HG03196 (cell line): Measurements from ENCODE around the gene VEGFA.

Experiments
- ATAC-seq: cut with Tn5 transposase; IDR thresholded peaks from one replicate; pipeline ENCODE4 v1.9.1; 2021; ENCODE audit not compliant: unreplicated experiment

VEGFA gene

DNA sequence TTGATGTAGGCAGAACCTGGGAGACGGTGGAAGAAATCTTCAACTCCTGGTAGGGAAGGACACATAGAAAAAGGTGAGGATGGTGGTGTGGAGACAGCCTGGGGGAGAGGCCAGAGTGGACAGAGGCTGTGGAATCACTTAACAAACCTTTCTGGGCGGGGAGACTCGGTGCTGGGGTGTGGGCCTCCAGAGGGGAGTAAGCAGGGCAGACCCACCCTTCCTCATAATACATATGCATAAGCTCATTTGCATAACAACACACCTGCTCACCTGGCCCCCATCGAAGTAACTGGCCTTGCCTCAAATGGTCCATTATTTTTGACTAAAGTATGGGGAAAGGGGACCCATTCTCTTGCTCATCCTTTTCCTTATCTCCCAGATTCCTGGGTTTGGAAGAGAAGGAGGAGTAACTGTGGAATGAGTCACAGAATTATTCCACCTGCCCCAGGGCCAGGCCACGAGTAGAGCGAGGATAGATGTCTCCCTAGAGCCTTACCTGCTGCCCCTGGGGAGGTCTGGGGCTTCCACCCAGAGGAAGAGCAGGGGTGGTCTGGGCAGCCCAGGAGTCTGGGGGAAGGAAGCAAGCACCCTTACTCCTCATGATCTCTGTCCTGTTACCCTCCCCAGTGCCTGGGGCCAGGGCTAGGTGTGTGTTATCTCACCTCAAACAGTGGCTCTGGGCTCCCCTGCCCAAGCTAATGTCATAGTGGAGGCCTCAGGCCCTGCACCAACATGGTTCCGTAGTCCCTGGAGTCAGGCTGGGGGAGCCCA is 10.7 kb upstream of the VEGFA start:
- ATAC-seq: no peak

- ATAC-seq: no peak
Measured at GRCh38 chr6:43759907-43760206, 10.2 kb upstream of the VEGFA start.

DNA sequence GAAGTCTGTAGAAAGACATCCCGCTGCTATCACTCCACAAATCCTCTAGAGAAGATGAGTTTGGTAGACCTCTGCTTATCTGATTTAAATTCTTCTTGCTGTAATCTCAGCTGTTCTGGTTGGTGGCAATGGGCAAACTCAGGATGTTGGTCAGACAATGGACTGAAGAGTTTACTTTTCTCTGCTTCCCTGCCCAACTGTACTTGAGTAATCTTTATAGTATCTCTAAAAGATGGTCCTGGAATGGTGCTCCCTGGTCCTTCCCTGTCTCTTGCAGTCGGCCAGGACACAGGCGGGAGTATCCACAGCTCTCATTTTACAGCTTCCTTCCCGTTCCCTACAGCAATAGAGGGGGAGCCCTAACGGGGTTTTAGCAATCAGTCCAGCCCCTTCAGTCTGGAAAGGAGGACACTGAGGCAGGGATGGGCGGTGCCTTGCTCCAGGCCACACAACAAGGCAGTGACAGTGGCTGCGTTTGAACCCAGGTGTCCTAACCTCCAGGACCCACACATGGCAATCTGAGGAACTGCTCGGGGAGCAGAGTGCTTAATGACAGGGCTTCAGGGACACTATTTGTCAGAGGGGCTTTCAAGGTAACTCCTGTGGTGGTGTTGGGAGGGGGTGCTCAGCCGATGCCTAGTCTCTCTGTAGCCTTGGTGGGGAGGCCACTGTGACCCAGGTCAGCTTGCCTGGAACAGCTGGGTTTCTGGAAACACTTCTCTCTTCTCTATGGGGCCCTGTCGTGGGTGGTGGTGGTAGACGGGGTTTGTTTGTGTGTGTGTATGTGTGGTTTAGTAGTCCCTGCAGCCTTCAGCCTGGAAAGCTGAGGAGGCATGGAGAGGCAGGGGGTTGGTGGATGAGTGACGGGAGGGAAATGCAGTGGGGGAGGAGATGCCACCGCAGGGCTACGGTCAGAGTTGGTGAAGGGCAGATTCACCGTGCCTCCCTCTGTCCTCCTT is 9.5 kb upstream of the VEGFA start:
- ATAC-seq: no peak

- ATAC-seq: no peak
Measured at GRCh38 chr6:43761666-43762409, 8.2 kb upstream of the VEGFA start.

- no peak for ATAC-seq
Measured at GRCh38 chr6:43762410-43762768, 7.6 kb upstream of the VEGFA start.

DNA sequence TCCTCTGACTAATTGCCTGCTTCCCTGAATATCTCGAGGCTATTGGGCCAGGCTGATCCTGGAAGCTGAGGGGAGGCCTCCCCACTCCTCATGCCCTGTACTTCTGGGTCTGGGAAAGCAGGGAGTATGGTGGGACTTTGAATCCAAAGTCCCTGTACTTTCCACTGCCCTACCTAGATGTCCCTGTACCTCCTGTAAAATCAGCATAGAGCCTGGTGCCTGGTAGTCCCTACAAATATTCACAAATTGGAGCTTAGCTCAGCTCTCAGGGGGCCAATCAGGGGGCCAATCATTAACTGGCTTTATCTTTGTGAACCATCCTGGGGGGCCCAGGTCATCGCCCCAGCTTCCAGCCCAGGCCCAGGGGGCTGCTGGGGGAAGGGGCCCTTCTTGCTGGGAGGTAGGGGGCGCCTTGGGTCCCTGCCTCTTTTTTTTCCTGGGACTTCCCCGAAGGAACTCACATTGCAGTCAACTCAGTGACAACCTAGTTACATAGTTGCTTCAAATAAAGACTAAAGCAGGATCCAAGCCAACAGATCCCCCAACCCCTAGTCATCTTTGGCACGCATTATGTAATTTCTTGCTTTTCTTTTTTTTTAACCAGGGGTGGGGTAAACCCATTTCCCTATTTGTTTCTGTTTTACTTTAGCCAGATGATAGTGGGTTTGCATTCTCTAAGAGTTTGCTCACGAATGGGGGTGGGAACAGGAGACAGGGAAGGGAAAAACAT is 6.9 kb upstream of the VEGFA start:
- no peak for ATAC-seq

DNA sequence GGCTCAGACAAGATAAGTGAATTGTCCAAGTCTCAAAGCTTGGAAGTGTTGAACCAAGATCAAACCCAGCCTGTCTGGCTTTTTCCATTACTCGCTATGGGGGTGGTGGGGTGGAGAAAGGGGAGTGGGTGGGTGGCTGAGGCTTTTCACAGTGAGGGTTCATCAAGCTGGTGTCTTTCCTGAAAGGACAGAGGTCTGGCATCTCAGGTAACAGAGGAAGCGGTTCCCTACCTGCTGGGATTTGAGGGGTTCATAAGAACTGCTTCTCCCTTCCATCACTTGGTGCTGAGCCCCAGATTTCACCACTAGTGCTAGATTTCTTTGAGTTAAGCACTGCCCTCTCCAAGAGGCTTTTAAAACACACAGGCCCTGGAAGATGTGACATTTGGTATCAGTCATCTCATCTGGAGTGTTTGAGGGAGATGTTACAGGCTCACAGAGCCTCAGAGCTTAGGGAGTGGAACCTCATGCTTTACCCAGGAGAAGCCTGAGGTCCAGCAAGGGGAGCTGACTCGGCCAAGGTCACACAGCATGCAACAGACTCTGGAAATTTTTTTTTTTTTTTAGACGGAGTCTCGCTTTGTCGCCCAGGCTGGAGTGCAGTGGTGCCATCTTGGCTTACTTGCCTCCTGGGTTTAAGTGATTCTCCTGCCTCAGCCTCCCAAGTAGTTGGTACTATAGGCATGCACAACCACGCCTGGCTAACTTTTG is 6.0 kb upstream of the VEGFA start:
- no peak for ATAC-seq

DNA sequence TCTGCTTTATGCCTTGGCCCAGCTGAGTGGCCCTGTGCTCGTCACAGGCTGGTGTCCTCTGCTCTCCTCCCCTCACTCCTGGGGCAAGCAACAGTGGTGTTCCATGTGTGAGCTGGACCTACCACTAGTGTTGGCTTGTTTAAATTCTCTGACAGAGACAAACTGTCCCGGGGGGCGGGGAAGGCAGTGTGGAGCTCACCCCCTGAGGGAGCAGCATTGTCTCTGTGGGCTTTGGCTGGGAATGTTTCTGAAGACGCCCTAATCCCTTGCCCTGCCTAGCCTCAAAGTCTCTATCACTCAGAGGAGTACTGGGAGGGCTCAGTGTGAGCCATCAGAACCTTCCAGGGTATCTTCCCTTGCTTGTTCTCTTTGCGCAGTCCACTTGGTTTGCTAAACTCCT is 5.2 kb upstream of the VEGFA start:
- ATAC-seq: no peak

DNA sequence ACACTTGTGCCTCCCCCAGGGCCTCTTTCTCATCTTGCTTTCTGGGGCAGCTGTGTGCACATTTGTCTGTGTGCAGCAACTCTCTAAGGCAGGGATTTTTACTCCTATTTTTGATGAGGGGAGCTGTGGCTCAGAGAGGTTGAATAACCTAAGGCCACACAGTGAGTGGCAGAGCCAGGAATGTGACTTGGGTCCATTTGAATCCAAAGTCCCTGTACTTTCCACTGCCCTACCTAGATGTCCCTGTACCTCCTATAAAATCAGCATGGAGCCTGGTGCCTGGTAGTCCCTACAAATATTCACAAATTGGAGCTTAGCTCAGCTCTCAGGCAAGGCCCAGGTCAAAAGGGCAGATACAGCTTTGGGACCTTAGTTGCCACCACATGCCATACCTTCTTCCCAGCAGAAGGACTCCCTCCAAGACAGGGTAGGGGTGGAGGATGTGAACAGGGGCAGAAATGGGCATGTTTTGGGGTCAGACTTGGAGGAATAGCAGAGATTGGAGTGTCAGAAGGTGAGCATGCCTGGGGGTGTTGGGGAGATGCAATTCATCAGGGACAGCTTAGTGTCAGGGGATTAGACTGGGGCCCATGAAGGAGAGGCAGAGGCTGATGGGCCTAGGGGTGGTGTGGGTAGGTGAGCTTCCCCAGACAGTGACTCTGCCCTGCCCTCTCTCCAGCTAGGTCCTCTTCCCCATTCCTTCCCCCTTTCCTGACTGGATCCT is 4.1 kb upstream of the VEGFA start:
- ATAC-seq: no peak

DNA sequence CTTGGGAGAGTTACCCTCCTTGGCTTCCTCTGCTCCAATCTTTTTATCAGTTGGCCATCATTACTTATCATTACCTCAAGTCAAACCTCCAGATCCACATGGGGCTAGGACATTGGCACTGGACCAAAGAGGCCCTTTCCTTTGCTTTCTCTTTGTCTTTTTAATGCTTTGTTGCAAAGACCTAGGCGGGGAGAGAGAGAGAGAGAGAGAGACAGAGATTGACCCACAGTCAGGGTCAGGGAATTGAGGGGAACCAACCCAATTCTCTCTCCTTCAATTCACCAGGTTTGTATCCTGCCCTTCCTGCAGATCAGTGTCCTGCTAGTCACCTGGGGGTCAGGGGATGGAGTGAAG is 3.5 kb upstream of the VEGFA start:
- no peak for ATAC-seq

DNA sequence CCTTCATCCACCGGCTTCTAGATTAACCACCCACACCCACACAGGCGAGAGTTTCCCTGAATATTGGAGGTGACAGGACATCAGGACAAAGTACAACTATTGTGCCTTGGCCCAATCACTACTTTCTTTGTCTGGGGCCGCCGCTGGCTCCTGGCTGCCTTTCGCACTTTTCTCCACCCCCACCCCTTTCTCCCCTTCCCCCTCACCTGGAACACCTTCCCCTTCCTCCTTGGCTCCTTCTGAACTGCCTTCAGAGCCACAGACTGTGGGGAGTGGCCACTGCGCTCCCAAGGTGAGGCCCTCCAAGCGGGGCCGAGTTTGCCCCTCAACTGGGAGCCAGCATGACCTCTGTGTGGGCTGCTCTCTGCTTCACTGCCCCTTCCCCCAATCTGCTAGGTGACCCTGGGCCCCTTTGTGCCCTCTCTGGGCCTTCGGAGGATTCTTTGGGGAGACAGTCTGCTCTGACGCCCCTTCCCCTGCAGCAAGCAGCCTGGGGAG is 3.0 kb upstream of the VEGFA start:
- ATAC-seq: no peak

DNA sequence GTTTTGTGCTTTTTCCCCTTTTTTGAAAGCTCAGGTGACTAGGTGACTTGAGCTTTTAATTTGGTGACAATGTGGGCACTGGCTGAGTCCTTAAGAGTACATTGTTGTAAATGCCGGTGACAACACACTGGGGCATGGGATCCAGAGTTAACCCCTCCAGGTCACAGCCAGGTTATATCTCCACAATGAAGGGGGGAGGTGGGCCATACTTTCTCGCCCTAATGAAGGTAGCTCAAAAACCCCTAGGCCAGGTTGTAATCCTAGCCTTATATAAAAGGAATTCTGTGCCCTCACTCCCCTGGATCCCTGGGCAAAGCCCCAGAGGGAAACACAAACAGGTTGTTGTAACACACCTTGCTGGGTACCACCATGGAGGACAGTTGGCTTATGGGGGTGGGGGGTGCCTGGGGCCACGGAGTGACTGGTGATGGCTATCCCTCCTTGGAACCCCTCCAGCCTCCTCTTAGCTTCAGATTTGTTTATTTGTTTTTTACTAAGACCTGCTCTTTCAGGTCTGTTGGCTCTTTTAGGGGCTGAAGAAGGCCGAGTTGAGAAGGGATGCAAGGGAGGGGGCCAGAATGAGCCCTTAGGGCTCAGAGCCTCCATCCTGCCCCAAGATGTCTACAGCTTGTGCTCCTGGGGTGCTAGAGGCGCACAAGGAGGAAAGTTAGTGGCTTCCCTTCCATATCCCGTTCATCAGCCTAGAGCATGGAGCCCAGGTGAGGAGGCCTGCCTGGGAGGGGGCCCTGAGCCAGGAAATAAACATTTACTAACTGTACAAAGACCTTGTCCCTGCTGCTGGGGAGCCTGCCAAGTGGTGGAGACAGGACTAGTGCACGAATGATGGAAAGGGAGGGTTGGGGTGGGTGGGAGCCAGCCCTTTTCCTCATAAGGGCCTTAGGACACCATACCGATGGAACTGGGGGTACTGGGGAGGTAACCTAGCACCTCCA is 2.2 kb upstream of the VEGFA start:
- ATAC-seq: no peak

DNA sequence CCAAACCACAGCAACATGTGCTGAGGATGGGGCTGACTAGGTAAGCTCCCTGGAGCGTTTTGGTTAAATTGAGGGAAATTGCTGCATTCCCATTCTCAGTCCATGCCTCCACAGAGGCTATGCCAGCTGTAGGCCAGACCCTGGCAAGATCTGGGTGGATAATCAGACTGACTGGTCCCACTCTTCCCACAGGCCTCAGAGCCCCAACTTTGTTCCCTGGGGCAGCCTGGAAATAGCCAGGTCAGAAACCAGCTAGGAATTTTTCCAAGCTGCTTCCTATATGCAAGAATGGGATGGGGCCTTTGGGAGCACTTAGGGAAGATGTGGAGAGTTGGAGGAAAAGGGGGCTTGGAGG is 1.5 kb upstream of the VEGFA start:
- ATAC-seq: no peak

- no peak for ATAC-seq
Measured at GRCh38 chr6:43768983-43769525, 957 bp upstream of the VEGFA start.

- ATAC-seq: no peak
Measured at GRCh38 chr6:43770372-43771209, 580 bp downstream of the VEGFA start.

DNA sequence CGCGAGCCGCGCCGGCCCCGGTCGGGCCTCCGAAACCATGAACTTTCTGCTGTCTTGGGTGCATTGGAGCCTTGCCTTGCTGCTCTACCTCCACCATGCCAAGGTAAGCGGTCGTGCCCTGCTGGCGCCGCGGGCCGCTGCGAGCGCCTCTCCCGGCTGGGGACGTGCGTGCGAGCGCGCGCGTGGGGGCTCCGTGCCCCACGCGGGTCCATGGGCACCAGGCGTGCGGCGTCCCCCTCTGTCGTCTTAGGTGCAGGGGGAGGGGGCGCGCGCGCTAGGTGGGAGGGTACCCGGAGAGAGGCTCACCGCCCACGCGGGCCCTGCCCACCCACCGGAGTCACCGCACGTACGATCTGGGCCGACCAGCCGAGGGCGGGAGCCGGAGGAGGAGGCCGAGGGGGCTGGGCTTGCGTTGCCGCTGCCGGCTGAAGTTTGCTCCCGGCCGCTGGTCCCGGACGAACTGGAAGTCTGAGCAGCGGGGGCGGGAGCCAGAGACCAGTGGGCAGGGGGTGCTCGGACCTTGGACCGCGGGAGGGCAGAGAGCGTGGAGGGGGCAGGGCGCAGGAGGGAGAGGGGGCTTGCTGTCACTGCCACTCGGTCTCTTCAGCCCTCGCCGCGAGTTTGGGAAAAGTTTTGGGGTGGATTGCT is 1.3 kb downstream of the VEGFA start:
- ATAC-seq: no peak
